Spinal cord (tissue), 10 donors: ENCODE measurements around the gene TGOLN2. TPM values are rescaled to one million over a fixed set of nuclear protein-coding genes. Genes with fewer than 3 reads are reported as not detected.

ENCODE experiments used
- DNase-seq, 6 donors: peaks; one replicate each; pipeline versions ENCODE4 v3.0.0 to v3.0.0-alpha.2; 2013 to 2015; ENCODE audit warnings: low spot score in 6 of 6, low read depth in 4 of 6
- H3K27ac ChIP-seq: one replicate; pipeline ENCODE4 v1.5.1; 2013; ENCODE audit warnings: low read depth, low read length, control low read depth
- H3K27me3 ChIP-seq: one replicate; pipeline ENCODE4 v1.6.1; 2013; ENCODE audit warnings: low read length; ENCODE audit not compliant: control insufficient read depth, insufficient read depth
- H3K36me3 ChIP-seq: one replicate; pipeline ENCODE4 v1.6.1; 2013; ENCODE audit warnings: low read length; ENCODE audit not compliant: control insufficient read depth, insufficient read depth
- H3K4me1 ChIP-seq: one replicate; pipeline ENCODE4 v1.6.1; 2013; ENCODE audit warnings: low read length; ENCODE audit not compliant: control insufficient read depth, insufficient read depth
- H3K4me3 ChIP-seq: one replicate; pipeline ENCODE4 v1.5.1; 2013; ENCODE audit warnings: low read depth, low read length, control low read depth
- H3K9me3 ChIP-seq: one replicate; pipeline ENCODE4 v1.6.1; 2013; ENCODE audit warnings: low read length; ENCODE audit not compliant: control insufficient read depth, insufficient read depth
- WGBS: methylation state at CpG from one replicate; pipeline ENCODE4 v1.1.5; 2013; ENCODE audit warnings: missing lambda C conversion rate; ENCODE audit not compliant: insufficient coverage; 5-methylcytosine and 5-hydroxymethylcytosine counted together
- polyA plus RNA-seq, 2 donors: library from polyadenylated mRNA; unstranded; fragments of 120-200 nt; gene quantifications; one replicate each; pipeline ENCODE4 v1.2.1, GENCODE V29; 2013; ENCODE audit not compliant: insufficient read length in 2 of 2
- total RNA-seq, 2 donors: library from RNA; depleted of rRNA in 1 of 2; stranded (reverse); fragments of 120-200 nt in 1 of 2; fragments of >200 nt in 1 of 2; gene quantifications; one replicate each; pipeline versions ENCODE4 v1.2.3 to v1.2.4, GENCODE V29; 2013 to 2014
- donor health status: healthy.

The TGOLN2 gene
- total and polyA plus RNA-seq, 4 donors, result 45.5 to 69.8 (median 64.0) TPM

DNA sequence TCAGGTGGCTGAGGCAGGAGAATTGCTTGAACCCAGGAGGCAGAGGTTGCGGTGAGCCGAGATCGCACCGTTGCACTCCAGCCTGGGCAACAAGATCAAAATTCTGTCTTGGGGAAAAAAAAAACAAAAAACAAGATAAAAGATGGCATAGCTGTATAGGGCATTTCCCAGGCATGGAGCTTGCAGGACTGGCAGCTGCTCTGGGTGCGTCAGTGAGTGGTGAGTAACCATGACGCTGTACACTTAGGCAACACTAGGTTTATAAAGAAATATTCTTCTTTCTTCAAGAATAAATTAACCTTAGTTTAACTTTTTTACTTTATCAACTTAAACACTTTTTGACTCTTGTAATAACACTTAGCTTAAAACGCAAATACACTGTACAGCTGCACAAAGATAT is 15.4 kb downstream of the TGOLN2 start:
- no peak overlapping the region for H3K27ac ChIP-seq
- 77% methylated on average over 4 of the region's 7 CpGs for WGBS

DNA sequence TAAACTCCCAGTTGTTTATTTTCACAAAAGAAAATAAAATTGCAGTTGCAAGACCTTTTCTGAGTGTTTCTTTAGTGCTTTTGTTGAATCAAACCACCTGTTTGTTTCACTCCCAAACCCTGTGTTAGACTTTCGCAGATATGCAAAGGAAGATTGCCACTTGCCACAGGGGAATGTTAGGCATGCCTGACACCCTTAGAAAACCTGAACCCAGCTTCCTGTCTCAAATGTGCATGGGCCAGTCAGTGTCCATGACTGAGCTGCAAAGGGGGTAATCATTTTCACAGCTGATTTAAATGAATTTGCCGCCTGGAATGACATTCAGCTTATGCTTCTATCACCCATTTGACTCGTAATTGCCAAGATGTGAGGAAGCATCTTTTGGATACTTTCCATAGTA is 17.5 kb downstream of the TGOLN2 start:
- Histone ChIP-seq H3K9me3 (no peaks in the 10 kb centered on the region), H3K27ac (no peak overlapping the region), H3K4me1 (peaks cover 18% of the 10 kb centered on the region), H3K4me3 (no peak overlapping the region), H3K36me3 (peaks cover 63% of the 10 kb centered on the region), H3K27me3 (no peaks in the 10 kb centered on the region)
- WGBS, result 72% methylated on average over 2 of the region's 3 CpGs
- no peak for DNase-seq

More for the DNA sequence above, 15.4 kb downstream of the TGOLN2 start:
- no peak for DNase-seq
- Histone ChIP-seq H3K4me1 (peaks cover 18% of the 10 kb centered on the region), H3K36me3 (peaks cover 54% of the 10 kb centered on the region), H3K9me3 (no peaks in the 10 kb centered on the region), H3K4me3 (no peak overlapping the region), H3K27me3 (no peaks in the 10 kb centered on the region)

DNA sequence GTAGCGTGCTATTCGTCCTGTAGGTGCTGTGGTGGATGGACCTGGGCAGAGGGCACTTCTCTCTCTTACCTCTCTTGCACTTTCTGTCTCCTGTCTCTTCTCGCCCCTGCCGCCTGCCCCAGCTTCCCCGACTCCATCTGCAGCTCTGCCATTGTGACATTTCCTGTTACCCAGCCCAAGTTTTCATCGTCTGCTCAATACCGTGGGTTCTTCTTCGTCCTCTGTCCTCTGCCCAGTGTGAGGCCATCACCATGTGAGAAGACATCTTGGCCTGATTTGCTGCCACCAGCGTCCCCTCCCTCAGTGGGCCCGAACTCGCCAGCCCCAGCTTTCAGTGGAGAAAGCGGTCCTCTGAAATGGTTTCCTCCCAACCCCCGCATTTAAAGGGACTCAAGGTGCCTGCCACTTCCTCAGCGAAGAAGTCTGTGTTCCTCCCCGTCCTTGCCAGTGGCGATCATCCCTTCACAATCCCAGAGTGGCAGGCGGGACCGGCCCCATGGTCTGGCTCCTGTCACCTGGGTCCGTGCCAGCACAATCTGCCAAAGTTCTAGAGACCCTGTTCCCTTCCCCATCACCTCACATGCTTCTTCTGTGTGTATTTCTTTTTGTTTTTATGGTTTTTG is 18.0 kb downstream of the TGOLN2 start:
- 55% methylated on average over 18 of the region's 19 CpGs for WGBS
- no peak overlapping the region for H3K27ac ChIP-seq
- H3K4me3 ChIP-seq, result no peak overlapping the region

DNA sequence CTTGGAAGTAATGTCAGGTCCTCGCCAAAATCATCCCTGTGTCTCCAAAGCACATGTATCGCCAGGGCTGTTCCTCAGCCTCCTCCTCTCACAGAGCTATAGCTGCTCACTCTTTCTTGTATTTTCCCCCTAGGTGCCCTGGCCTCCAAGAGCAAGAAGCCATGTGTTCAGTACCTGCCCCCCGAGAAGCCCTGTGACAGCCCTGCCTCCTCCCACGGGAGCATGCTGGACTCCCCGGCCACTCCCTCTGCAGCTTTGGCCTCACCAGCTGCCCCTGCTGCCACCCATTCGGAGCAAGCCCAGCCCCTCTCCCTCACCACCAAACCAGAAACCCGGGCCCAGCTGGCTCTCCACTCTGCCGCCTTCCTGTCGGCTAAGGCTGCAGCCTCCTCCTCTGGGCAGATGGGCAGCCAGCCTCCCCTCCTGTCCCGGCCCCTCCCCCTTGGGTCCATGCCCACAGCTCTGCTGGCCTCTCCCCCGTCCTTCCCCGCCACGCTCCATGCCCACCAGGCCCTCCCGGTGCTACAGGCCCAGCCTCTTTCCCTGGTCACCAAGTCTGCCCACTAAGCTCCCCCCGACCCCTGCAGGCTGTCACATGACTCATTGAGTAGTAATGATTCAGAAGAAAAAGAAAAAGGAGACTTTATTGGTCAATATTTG is 18.8 kb downstream of the TGOLN2 start:
- Histone ChIP-seq H3K36me3 (peaks cover 63% of the 10 kb centered on the region), H3K27ac (peak overlapping the region; percentile 16), H3K9me3 (no peaks in the 10 kb centered on the region), H3K4me3 (no peak overlapping the region), H3K4me1 (peaks cover 18% of the 10 kb centered on the region), H3K27me3 (no peaks in the 10 kb centered on the region)
- peak in 3 of 6 donors; percentile 45 to 86 (median 62) for DNase-seq
- 39% methylated on average over 13 of the region's 15 CpGs for WGBS

More for the DNA sequence above, 18.0 kb downstream of the TGOLN2 start:
- DNase-seq, result peak in 1 of 6 donors; percentile 60
- Histone ChIP-seq H3K27me3 (no peaks in the 10 kb centered on the region), H3K9me3 (no peaks in the 10 kb centered on the region), H3K4me1 (peaks cover 18% of the 10 kb centered on the region), H3K36me3 (peaks cover 63% of the 10 kb centered on the region)

DNA sequence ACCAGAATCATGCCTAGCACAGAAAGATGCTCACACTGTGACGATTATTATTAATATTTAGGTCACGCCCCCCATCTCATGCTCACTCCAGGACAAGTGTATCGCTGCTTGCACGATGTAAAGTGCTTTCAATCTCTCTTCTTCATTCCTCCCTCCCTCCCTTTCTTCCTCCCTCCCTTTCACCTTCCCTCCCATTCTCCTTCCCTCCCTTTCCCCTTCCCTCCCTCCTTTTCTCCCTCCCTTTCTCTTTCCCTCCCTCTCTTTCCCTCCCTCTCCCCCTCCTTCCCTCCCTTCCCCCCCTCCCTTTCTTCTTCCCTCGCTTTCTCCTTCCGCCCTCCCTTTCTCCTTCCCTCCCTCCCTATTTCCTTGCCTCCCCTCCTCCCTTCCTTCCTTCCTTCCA is 19.6 kb downstream of the TGOLN2 start:
- 97% methylated on average over 3 of the region's 6 CpGs for WGBS
- peaks cover 62% of the 10 kb centered on the region for H3K36me3 ChIP-seq
- no peaks in the 10 kb centered on the region for H3K9me3 ChIP-seq
- H3K4me1 ChIP-seq, result peaks cover 18% of the 10 kb centered on the region
- no peak overlapping the region for H3K4me3 ChIP-seq
- no peak for DNase-seq
- no peaks in the 10 kb centered on the region for H3K27me3 ChIP-seq
- H3K27ac ChIP-seq, result no peak overlapping the region

DNA sequence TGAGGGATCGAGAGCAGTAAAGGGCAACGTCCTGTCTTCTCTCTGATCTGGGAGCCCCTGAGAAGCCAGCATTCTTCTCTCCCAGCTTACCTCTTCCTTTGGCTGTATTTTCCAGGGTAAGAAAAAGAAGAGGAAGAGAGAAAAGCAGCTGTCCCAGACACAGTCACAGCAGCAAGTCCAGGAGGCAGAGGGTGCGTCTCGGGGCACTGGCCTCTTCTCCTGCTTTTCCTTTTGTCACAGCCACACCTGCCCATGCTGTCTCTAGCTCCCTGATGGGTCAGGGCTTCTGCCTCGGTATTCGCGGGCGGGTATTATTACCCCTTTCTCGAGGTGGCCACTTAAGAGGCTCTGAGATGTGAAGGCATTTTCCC is 20.3 kb downstream of the TGOLN2 start:
- WGBS, result 67% methylated on average over 3 of the region's 9 CpGs

DNA sequence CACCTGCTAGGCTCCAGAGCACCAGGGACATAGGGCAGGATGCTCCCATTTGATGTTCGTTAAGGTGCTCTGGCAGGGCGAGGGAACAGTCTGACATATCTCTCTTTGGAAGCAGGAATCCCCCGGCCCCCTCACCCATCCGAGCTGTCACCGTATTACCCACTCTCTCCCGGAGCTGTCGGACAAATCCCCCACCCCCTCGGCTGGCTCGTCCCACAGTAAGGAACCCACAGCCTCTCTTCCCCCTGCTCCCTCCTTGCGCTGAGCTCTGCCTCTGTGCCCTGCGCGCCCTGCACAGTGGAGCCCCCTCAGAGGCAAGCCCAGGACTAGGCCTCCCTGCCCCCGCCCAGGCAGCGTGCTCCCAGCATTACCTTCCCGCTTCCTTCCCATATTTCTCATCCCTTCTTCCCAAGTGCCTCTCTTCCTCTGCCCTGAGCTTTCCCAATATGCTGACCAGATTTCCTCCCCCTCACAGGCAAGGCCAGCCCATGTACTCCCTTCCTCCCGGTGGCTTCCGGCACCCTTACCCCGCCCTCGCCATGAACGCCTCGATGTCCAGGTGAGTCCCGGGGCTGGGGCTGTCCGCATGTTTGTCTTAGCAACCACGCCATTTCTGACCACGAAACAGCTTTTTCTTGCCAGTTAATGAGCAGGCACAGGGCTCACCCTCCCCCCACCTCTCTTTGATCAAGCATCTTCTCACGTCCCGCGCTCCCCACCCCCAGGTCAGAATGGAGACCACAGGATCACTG is 23.8 kb downstream of the TGOLN2 start:
- Histone ChIP-seq H3K27ac (no peak overlapping the region), H3K27me3 (no peaks in the 10 kb centered on the region), H3K4me1 (peaks cover 6% of the 10 kb centered on the region), H3K36me3 (peaks cover 62% of the 10 kb centered on the region), H3K4me3 (no peak overlapping the region), H3K9me3 (no peaks in the 10 kb centered on the region)
- 93% methylated on average over 28 of the region's 28 CpGs for WGBS
- no peak for DNase-seq

More for the DNA sequence above, 20.3 kb downstream of the TGOLN2 start:
- H3K27ac ChIP-seq, result no peak overlapping the region
- H3K4me3 ChIP-seq, result no peak overlapping the region
- H3K4me1 ChIP-seq, result peaks cover 18% of the 10 kb centered on the region
- H3K9me3 ChIP-seq, result no peaks in the 10 kb centered on the region
- peaks cover 68% of the 10 kb centered on the region for H3K36me3 ChIP-seq
- DNase-seq, result no peak
- no peaks in the 10 kb centered on the region for H3K27me3 ChIP-seq

DNA sequence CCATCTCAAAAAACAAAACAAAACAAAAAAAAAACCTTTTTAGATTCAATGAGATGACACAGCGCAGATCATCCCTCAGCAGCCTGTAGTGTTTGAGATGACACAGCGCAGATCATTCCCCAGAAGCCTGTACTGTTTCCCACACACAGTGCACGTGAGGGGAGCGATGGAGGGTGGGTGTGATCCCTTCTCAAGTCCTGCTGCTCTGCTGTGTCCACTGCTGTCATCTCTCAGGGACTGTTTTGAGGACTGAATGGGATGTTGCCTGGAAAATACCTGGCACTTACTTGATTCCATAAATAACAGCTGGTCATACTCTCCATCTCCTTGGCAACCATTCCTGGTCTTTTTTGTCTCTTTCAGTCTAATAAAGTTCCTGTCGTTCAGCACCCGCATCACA is 25.7 kb downstream of the TGOLN2 start:
- DNase-seq, result peak in 1 of 6 donors; percentile 32

DNA sequence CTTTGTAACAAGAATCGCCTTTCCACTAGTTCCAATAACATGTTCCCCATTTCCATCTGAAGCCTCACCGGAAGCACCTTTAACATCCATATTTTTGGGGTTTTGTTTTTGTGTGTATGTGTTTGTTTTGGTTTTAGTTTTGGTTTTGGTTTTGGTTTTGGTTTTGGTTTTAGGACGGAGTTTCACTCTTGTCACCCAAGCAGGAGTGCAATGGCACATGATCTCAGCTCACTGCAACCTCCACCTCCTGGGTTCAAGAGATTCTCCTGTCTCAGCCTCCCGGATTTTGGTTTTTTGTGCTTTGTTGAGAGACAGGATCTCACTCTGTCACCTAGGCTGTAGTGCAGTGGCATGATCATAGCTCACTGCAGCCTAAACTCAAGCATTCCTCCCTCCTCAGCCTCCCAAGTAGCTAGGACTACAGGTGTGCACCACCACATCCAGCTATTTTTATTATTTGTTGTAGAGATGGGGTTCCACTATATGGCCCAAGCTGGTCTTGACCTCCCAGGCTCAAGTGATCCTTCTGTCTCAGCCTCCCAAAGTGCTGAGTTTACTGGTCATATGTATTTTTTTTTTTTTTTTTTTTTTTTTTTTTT is 36.3 kb downstream of the TGOLN2 start:
- no peak overlapping the region for H3K4me3 ChIP-seq
- no peak overlapping the region for H3K27ac ChIP-seq
- DNase-seq, result no peak
- no peaks in the 10 kb centered on the region for H3K27me3 ChIP-seq
- no peaks in the 10 kb centered on the region for H3K4me1 ChIP-seq
- H3K9me3 ChIP-seq, result no peaks in the 10 kb centered on the region
- H3K36me3 ChIP-seq, result no peaks in the 10 kb centered on the region
- WGBS, result no CpG with 5 or more reads among the region's 4 CpGs

More for the DNA sequence above, 25.7 kb downstream of the TGOLN2 start:
- H3K4me1 ChIP-seq, result no peaks in the 10 kb centered on the region
- no peak overlapping the region for H3K27ac ChIP-seq
- H3K27me3 ChIP-seq, result no peaks in the 10 kb centered on the region
- no peak overlapping the region for H3K4me3 ChIP-seq
- H3K36me3 ChIP-seq, result peaks cover 47% of the 10 kb centered on the region
- H3K9me3 ChIP-seq, result no peaks in the 10 kb centered on the region
- WGBS, result 58% methylated on average over 2 of the region's 6 CpGs
